GM19324 (cell line): ENCODE data around the gene AACS.
A peak's percentile ranks its signal among the peaks of the same experiment; 100 is the strongest.
"Not testable (repeated sequence)": the region's sequence is repeated elsewhere in the genome, so short reads cannot be mapped to it uniquely, and the experiment has no call there.

ENCODE experiments used
- ATAC-seq: cut with Tn5 transposase; IDR thresholded peaks from one replicate; pipeline ENCODE4 v1.9.1; 2021; ENCODE audit warnings: mild to moderate bottlenecking, moderate library complexity; ENCODE audit not compliant: unreplicated experiment, low FRiP score

Gene AACS

GRCh38 chr12:125065021-125065918, at the start of gene AACS:
Gene AACS (plus strand): TSS chr12:125065435. CDS start chr12:125065585, 150 bp downstream.
- peak; percentile 91 for ATAC-seq

GRCh38 chr12:125015680-125016310, 49.4 kb upstream of the AACS start:
- no peak for ATAC-seq

GRCh38 chr12:125017801-125018200, 47.4 kb upstream of the AACS start:
- no peak for ATAC-seq

GRCh38 chr12:125018356-125018755, 46.9 kb upstream of the AACS start:
- ATAC-seq: no peak

- no peak for ATAC-seq
These were observed 44.1 kb upstream of the AACS start for GRCh38 chr12:125021096-125021495.

GRCh38 chr12:125021771-125022170, 43.5 kb upstream of the AACS start:
- no peak for ATAC-seq

- no peak for ATAC-seq
These were observed 42.2 kb upstream of the AACS start for GRCh38 chr12:125023065-125023464.

- ATAC-seq: no peak
These were observed 40.2 kb upstream of the AACS start for GRCh38 chr12:125024949-125025563.

- no peak for ATAC-seq
These were observed 39.5 kb upstream of the AACS start for GRCh38 chr12:125025606-125026235.

- no peak for ATAC-seq
These were observed 37.1 kb upstream of the AACS start for GRCh38 chr12:125028106-125028505.

GRCh38 chr12:125029761-125030358, 35.4 kb upstream of the AACS start:
- no peak for ATAC-seq

- ATAC-seq: not testable (repeated sequence)
These were observed 33.8 kb upstream of the AACS start for GRCh38 chr12:125031471-125031870.

GRCh38 chr12:125032466-125033152, 32.6 kb upstream of the AACS start:
- ATAC-seq: no peak

- ATAC-seq: no peak
These were observed 31.9 kb upstream of the AACS start for GRCh38 chr12:125033288-125033687.

GRCh38 chr12:125038976-125039625, 26.1 kb upstream of the AACS start:
- no peak for ATAC-seq

GRCh38 chr12:125049093-125049458, 16.2 kb upstream of the AACS start:
- no peak for ATAC-seq

GRCh38 chr12:125050446-125050845, 14.8 kb upstream of the AACS start:
- ATAC-seq: no peak

- ATAC-seq: no peak
These were observed 14.4 kb upstream of the AACS start for GRCh38 chr12:125050868-125051267.

GRCh38 chr12:125053821-125054220, 11.4 kb upstream of the AACS start:
- ATAC-seq: no peak

- no peak for ATAC-seq
These were observed 9.6 kb upstream of the AACS start for GRCh38 chr12:125055591-125055990.
